Kidney glomerular epithelial cell (primary cell): Measurements from ENCODE around the gene CHAMP1.

ENCODE experiments used
- DNase-seq: peaks from one replicate; lab custom pipeline; 2025; lab: John Stamatoyannopoulos, UW

Gene CHAMP1

GRCh38 chr13:114314074-114314912 lies at the start of gene CHAMP1:
Gene CHAMP1 (plus strand): TSS chr13:114314503. CDS start chr13:114323843, 9,340 bp downstream.
- peak; percentile 93 for DNase-seq

- peak; percentile 24 for DNase-seq
These were observed 49.3 kb upstream of the CHAMP1 start for GRCh38 chr13:114264886-114265611.

- DNase-seq = no peak
These were observed 48.1 kb upstream of the CHAMP1 start for GRCh38 chr13:114266241-114266640.

GRCh38 chr13:114268344-114269280 lies 45.7 kb upstream of the CHAMP1 start:
- no peak for DNase-seq

GRCh38 chr13:114269281-114269770 lies 45.0 kb upstream of the CHAMP1 start:
- DNase-seq = no peak

GRCh38 chr13:114272977-114273376 lies 41.3 kb upstream of the CHAMP1 start:
- DNase-seq = no peak

GRCh38 chr13:114275304-114275703 lies 39.0 kb upstream of the CHAMP1 start:
- no peak for DNase-seq

GRCh38 chr13:114279146-114279545 lies 35.2 kb upstream of the CHAMP1 start:
- DNase-seq = no peak

- DNase-seq = no peak
These were observed 34.4 kb upstream of the CHAMP1 start for GRCh38 chr13:114279758-114280355.

GRCh38 chr13:114281351-114282040 lies 32.8 kb upstream of the CHAMP1 start, which contains the start of gene UPF3A:
Gene UPF3A (plus strand): TSS chr13:114281601. CDS start chr13:114281640, 39 bp downstream.
- DNase-seq = peak; percentile 89

GRCh38 chr13:114282041-114282670 lies 32.1 kb upstream of the CHAMP1 start:
- DNase-seq = peak; percentile 62

- DNase-seq = no peak
These were observed 30.7 kb upstream of the CHAMP1 start for GRCh38 chr13:114283576-114283975.

GRCh38 chr13:114284680-114285079 lies 29.6 kb upstream of the CHAMP1 start:
- no peak for DNase-seq

- DNase-seq = peak; percentile 36
These were observed 29.0 kb upstream of the CHAMP1 start for GRCh38 chr13:114285166-114285808.

- peak; percentile 47 for DNase-seq
These were observed 27.5 kb upstream of the CHAMP1 start for GRCh38 chr13:114286808-114287207.

- DNase-seq = no peak
These were observed 26.1 kb upstream of the CHAMP1 start for GRCh38 chr13:114288157-114288591.

GRCh38 chr13:114296448-114296847 lies 17.9 kb upstream of the CHAMP1 start:
- DNase-seq = no peak

GRCh38 chr13:114296902-114297301 lies 17.4 kb upstream of the CHAMP1 start:
- DNase-seq = no peak

- no peak for DNase-seq
These were observed 15.4 kb upstream of the CHAMP1 start for GRCh38 chr13:114298866-114299265.
